Activated T-cell treated with anti-CD3 and anti-CD28 coated beads, Interleukin-2, amount 50 U/mL, for 1 hour (primary cell): ENCODE data around the gene ADCY6.

Experiments
- DNase-seq: peaks from one replicate; pipeline ENCODE4 v3.0.0-alpha.2; 2020

Gene ADCY6

GRCh38 chr12:48815126-48816110 lies 26.5 kb upstream of the ADCY6 start:
- peak; percentile 35 for DNase-seq

- peak; percentile 80 for DNase-seq
These were observed 25.6 kb upstream of the ADCY6 start for GRCh38 chr12:48814262-48815125.

GRCh38 chr12:48813465-48814261 lies 24.8 kb upstream of the ADCY6 start:
- no peak for DNase-seq

- DNase-seq: no peak
These were observed 23.5 kb upstream of the ADCY6 start for GRCh38 chr12:48812389-48812788.

- DNase-seq: no peak
These were observed 22.7 kb upstream of the ADCY6 start for GRCh38 chr12:48811437-48812090.

GRCh38 chr12:48810903-48811431 lies 22.1 kb upstream of the ADCY6 start:
- no peak for DNase-seq

- no peak for DNase-seq
These were observed 19.1 kb upstream of the ADCY6 start for GRCh38 chr12:48807981-48808380.

GRCh38 chr12:48803675-48804074 lies 14.8 kb upstream of the ADCY6 start:
- DNase-seq: no peak

- no peak for DNase-seq
These were observed 12.1 kb upstream of the ADCY6 start for GRCh38 chr12:48800971-48801370.

- no peak for DNase-seq
These were observed 11.6 kb upstream of the ADCY6 start for GRCh38 chr12:48800457-48800856.

- no peak for DNase-seq
These were observed 8.1 kb upstream of the ADCY6 start for GRCh38 chr12:48796976-48797375.

- peak; percentile 55 for DNase-seq
These were observed 6.9 kb upstream of the ADCY6 start for GRCh38 chr12:48795550-48796455.

- no peak for DNase-seq
These were observed 6.0 kb upstream of the ADCY6 start for GRCh38 chr12:48794870-48795269.

GRCh38 chr12:48793696-48794095 lies 4.8 kb upstream of the ADCY6 start:
- no peak for DNase-seq

- no peak for DNase-seq
These were observed 1.0 kb upstream of the ADCY6 start for GRCh38 chr12:48789858-48790326.

- DNase-seq: peak; percentile 19
These were observed 400 bp downstream of the ADCY6 start for GRCh38 chr12:48788524-48788853.

- DNase-seq: no peak
These were observed 932 bp downstream of the ADCY6 start for GRCh38 chr12:48787791-48788523.

GRCh38 chr12:48786591-48787544 lies 2.0 kb downstream of the ADCY6 start:
- no peak for DNase-seq

- DNase-seq: no peak
These were observed 5.5 kb downstream of the ADCY6 start for GRCh38 chr12:48783432-48783831.
